Middle frontal gyrus (tissue), 1 donor: ENCODE measurements around the gene GALNT15.

Source experiments
- DNase-seq: peaks from one replicate; pipeline ENCODE4 v3.0.0-alpha.2; 2015; ENCODE audit warnings: low spot score; ENCODE audit errors: extremely low spot score

Gene GALNT15

DNA sequence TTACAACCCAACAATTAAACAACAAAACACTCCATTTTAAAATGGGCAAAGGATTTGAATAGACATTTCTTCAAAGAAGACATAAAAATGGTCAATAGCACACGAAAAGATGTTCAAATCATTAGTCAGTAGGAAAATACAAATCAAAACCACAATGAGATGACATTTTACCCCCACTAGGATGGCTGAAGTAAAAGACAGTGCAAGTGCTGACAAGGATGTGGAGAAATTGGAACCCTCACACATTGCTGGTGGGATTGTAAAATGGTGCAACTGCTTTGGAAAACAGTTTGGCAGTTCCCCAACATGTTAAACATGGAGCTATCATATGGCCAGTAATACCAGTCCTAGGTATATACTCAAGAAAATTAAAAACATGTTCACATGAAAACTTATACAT lies 11.6 kb downstream of the GALNT15 start:
- DNase-seq = no peak

DNA sequence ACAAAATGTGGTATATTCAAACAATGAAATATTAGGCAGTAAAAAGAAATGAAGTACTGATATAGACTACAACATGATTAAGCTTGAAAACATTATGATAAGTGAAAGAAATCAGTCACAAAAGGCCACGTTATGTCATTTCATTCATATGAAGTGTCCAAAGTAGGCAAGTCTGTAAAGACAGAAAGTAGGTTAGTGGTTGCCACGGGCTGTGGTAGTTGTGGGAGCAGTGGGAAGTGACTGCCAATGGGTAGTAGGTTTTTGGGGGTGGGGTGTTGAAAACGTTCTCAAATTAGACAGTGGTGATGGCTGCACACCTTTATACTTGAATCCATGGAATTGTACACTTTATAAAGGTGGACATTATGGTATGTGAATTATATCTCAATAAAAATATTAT lies 12.1 kb downstream of the GALNT15 start:
- DNase-seq = no peak

DNA sequence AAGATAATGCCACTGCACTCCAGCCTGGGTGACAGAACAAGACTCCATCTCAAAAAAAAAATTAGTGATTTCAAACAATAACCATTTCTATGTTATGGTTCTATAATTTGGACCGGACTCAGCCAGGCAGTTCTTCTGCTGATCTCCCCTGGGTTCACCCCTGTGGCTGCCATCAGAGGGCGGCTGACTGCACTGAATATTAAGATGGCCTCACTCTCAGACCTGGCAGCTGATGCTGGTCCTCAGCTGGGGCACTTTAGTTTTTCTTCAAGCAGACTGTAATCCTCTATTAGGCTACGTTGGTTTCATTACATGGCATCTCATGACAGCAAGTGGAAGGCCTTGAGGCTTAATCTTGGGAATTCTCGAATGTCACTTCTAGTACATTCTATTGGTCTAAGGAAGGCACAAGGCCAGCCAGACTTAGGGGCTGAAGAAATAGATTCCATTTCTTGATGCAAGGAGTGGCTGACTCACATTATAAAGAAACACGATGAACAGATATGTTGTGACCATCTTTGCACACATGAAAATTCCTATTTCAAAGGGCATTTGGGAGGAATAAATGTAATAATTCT lies 12.8 kb downstream of the GALNT15 start:
- DNase-seq = no peak

DNA sequence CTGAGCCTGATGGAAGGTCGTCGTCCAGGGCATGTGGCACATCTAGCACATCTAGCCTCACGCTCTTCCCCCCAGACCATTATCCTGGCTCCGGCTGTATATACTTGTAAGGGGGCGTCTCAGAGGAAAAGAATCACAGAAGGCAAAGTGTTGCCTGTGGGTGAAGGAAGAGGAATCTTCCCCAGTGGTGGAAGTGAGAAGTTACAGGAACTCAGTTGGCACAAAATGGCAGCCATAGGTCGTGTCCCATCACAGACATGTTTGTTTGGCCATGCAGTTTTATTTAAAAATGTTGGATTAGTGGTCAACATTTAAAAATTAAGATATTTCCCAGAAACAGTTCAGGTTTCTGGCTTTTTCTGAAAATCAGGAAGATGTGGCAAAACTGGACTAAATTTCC lies 13.6 kb downstream of the GALNT15 start:
- no peak for DNase-seq

DNA sequence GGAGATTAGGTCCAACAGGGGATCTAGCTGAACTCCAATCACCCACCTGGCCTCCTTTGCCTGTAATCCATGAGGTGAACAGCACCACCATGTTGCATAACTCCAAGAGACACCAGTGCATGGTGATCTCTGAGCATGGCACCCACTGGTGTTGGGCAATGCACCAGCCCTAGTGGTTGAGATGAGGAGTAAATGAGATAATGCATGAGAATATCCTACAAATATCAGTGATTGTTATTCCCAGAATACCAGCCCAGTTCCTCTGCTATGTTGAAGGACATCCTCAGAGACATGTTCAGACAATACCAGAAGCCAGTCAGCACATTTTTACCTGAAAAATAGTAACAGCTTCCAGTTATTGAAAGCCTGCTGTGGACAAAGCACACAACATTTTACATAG lies 14.7 kb downstream of the GALNT15 start:
- no peak for DNase-seq

DNA sequence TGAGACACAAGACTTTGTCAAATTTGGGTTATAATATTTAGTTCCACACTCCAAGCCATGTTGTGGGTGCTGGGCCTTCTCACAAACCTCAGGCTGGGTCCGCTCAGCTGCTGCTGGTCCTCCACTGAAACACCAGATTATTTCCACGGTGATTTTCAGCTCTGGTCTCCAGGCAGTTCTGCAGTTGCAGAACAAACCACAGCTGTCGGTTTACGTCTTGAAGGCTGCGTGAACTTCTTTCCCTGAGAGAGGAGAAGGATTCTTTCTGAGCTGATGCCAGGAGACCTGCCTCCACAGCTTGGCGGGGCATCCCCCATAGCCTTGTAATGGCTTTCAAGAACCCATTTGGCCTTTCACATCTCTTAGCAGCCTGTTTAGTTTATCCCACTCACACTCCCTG lies 16.2 kb downstream of the GALNT15 start:
- no peak for DNase-seq

DNA sequence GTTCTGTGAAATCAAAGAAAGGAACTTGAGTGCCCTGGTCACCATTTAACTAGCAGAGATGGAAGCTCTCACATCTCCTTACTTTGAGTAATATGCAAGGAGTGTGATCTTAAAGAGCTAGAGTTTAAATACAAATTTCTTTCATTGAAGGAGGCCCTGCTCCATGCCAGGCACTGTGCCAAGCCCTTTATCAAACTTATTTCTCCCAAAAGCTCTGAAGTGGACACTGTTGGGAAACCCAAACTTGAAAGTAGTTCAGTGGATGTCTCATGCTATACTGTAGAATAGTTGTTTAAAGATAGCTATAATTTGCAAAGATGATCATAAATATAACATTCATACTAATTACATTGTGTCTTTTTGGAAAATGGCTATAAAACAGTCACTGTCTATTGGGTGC lies 17.1 kb downstream of the GALNT15 start:
- DNase-seq = no peak

DNA sequence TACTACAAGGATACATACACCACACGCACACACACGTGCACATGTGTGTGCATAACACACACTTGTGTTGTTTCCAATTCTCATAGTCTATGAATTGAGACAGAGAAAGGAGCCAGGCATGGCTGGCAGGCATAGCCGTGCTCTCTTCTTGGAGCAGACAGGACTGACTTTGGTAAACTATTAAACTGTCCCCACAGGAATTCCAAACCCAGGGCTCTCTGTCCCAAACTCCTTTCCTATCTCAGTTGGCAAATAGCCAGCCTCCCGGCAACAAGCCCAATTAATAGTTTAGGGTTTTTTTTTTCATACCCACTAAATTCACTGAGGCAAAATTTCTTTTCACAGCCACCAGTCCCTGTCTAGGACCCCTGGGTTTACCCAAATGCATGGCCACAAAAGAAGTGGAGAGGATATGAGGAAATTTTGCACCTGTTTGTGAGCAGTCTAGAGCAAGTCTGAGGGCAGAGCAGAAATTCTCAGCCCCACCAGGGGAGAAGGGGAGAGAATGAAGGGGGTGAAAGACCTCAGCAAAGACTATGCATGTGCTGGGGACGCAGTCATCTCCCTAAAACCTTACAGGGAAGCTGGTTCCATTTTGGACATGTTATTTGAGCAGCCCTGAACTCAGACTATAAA lies 17.8 kb downstream of the GALNT15 start:
- DNase-seq = no peak

DNA sequence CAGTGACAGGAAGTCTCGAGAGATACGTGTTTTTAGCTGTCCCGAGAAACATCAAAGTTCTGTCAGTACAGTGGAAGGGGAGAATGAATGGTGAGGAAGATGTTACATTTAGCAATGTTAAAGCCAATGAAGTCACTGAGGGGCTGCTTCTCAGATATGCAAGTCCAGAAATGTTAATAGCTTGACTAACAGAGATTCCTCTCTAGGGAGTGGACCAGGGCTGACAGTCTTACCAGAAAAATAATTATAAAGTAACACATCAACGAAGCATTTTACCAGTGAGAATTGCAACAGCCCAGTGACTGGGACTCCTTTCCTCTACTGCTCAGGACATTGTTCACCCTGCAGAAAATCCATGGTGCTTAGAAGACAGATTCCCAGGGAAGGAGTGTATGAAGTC lies 23.9 kb downstream of the GALNT15 start:
- DNase-seq = no peak

DNA sequence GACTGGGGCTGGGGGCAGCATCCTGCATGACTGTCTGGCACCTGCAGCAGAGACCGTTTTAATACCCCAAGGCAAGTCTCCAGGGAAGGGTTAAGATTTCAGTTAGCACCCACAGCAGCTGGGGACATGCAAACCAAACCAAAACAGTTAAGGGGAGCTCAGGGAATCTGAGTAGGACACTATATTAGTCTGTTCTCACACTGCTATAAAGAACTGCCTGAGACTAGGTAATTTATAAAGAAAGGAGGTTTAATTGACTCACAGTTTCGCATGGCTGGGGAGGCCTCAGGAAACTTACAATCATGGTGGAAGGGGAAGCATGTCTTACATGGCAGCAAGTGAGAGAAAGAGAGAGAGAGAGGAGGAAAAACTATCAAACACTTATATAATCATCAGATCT lies 25.3 kb downstream of the GALNT15 start:
- no peak for DNase-seq

DNA sequence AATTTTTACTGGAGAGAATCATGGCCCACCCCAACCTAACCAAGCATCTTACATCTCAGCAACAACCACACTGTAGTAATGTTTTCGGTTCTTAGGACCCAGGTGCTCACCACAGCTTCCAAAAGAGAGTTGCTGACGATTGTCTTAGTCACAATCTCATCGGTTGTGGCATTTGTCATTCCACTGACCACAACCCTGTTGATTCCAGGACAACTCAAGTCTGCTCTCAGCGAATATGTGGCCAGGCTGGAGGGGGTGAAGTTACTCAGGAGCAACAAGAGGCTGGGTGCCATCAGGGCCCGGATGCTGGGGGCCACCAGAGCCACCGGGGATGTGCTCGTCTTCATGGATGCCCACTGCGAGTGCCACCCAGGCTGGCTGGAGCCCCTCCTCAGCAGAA lies 25.9 kb downstream of the GALNT15 start:
- no peak for DNase-seq

DNA sequence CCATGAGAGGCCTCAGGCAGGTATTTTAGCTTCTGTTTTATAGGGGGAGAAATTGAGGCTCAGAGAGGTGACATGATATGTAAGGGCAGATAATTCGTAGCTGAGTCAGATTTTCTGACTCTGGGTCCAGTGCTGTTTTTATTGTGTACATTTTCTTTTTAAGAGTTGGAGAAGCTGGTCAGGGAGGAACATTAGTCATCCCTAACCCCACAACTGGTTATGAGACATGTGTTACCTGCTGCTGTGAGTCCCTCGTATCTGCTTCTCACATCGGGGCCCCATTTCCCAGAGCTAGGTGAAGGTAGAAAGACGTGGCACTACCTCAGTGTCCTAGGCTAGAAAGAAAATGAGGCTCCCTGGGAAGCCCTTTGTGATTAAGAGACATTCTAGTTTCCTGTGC lies 28.6 kb downstream of the GALNT15 start:
- DNase-seq = no peak

DNA sequence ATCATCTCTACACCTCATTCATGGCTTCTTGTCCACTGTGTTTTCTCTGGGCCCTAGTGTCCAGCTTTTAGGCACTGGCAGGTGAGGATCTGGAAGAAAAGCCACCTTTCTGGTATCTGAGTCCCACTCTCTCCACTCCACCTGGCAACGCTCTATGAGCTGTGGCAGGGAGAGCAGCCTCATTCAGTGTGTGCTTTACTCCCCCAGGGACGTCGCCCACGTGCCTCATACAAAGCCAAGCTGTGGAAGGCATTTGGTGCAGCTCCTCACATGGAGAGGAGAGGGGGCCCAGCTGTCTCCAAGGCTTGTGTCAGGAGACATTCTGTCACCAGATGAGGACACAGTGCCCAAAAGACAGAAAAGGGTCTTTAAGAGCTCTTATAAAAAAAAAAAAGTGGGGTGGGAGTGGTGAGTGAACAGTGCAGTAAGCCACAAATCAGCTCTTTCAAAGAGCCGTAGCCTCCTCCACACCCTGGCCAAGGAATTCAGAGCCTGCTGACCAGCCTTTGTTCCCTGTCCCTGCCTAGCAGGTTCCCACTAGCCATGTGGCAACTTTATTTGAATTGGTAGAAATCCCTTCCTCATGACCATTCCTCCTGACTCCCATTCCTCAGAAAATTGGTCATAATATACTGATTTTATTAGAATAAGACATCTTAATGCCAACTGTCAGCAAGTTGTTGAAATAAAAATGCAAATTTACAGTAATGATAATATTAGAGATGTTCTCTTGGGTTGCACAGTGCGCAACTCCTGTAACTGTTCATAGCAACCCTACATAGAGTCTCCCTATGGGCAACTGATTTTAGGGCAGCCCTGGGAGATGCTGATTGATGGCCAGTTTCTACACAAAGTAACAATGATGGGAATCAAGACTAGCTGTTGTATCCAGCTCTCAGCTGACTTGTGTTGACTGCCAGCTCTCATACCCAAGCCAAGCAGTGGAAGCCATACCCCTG lies 29.5 kb downstream of the GALNT15 start:
- no peak for DNase-seq

DNA sequence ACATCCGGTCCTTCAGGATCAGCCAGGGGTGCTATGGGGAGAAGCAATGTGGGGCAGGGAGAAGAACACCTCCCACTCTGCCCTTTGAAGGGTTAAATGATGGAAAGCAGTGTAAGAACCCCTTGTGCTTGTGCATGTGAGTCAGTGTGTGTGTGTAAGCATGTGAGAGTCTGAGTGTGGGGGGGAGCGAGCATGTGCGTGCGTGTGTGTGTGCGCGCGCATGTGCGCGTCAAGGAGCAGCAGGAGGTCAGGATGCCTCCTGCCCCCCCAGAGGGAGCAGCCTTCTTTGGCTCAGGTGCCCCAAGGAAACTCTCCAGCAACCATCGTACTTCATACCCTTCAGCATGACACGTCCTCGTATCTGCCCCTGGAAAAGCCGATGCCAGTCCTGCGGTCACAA lies 30.3 kb downstream of the GALNT15 start:
- no peak for DNase-seq

DNA sequence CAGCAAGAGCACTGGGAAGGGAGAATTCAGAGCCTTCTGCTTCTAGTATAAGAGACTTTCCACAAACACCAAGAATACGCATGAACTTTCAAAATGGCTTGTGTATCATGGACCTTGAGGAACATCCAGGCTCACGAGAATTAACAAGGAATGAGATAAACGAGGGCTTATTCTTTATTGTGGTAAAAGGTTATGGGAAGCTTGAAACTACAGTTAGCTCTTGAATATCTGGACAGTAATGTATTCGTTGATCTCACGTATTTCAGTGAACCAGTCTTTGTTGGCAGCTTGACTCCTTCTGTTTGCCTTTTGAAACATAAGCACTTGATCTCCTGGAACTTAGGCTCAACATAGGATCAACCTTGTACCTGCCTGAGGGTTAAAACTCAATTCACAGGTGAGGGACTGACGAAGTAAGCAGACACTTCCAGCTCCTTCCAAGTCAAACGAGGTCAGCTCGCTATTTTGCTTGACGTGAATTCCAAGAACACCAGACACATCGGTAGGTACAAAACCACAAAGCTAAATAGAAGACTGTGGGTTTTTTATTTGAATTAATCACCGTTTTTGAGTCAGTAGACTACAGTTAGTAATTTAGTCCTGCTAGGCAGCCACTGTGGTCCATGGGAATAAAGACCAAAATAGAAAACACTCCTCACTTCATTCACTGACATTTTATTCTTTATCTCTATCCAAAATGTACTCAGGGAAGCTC lies 30.8 kb downstream of the GALNT15 start:
- no peak for DNase-seq

DNA sequence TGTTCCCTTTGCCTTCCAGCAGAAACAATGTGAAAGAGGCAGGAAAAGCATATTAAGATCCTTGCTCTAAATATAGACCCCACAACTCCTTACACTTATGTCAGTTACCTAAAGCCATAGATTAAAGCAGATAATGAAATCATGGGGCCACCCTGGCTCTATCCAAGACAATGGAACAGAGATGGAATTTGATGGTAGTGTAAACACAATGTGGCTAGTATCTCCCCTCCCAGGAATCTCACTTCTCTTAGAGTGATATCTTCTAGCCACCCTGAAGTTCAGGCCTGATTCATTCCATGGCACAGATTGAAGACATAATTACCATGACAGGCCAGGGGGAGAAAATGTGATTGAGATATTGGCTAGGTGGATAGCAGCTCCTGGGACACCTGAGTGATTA lies 32.6 kb downstream of the GALNT15 start:
- no peak for DNase-seq

DNA sequence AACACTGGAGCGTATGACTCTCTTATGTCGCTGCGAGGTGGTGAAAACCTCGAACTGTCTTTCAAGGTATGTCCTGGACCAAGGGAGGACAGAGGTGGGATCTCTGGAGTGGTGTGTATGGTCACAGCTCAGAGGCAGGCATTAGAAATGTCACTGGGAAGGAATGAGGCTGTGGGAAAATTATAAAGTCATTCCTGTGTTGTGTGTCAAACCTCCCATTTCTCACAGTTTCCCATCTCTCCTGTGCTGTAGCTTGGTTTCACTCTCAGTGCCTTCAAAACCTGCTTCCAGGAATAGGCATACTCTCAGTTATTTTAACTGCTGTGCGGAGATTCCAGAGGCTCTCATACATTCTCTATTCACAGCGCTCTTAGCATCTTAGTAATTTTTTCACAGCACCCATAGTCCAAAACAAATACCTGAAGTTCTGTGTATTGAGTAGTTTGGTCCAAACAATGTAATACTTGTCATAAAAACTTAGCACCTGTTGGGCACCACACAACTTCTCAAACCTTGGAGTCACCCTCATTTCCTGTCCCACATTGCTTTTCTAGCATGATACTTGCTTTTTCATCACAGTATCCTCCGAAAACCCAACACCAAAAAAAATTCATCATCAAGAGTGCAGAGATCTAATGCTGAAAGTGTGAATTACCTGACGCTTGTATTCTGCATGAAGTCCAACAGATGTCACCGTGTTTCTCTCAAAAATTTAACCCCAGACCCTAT lies 36.9 kb downstream of the GALNT15 start:
- no peak for DNase-seq

DNA sequence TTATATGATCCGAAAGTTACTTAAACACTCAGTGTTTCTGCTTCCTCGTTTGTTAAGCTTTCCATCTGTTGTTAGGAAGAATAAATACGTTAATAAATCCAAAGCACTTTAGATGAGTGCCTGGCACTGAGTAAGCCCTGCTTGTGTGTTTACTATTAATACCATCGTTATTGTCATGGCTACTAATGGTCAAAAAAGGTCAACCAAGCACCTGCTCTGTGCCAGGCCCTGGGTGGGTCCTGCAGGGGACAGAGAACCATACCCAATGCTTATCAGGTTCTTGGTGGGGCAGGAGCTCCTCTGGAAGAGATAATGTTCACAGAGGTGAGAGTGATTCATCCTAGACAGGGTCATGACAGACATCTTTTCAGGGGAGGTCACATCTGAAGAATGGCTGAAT lies 39.9 kb downstream of the GALNT15 start:
- no peak for DNase-seq

DNA sequence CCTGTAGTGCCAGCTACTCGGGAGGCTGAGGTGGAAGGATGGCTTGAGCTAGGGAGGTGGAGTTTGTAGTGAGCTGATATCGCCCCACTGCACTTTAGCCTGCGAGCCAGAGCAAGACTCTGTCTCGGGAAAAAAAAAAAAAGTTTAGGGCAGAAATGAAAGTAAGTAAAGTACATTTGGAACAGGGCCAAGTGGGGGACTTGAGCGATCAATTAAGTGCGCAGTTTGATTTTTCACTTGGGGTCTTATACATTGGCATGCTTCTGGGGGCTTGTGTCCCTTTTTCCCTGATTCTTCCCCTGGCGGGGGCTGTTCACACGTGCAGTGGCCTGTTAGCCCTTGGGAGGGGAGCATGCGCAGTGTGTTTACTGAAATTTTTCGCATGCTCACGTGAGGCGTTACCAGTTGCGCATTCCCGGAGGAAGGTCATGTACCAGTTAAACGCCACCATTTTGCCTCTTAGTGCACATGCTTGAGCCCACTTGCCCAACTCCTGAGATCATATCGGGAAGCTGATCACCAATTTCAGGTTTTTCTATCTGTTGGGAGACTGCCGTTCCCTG lies 42.0 kb downstream of the GALNT15 start:
- DNase-seq = no peak

DNA sequence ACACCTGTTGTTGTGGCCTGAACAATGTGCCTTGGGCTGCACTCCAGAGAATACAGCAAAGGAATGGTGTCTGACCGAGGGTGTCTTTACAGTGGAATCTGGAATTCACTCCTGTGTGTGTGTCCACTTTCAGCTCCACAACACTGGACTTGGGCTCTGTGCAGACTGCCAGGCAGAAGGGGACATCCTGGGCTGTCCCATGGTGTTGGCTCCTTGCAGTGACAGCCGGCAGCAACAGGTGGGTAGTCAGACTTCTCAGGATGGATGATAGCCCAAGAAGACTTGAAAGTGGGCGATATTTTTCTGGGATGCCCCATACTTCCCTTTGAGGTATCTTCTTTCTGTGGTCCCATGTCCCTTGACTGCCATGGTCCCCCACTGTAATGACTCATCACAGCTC lies 45.3 kb downstream of the GALNT15 start:
- no peak for DNase-seq

DNA sequence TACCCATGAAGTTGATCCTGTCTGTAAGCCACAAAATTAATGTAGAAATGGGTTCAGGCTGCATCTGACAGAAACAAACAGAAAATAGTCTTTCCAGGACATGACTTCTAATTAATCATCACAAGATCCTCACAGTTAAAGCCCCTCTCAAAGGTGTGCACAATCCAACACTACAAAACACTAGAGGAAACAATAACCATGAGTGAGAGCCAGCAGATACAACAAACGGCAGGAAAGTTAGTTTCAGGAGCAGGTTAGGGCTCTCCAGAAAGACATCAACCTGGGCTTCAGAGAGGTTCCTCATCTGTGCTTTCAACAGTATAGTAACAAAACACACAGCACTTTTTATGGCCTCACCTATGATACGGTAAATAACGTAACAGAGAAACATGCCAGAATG lies 47.5 kb downstream of the GALNT15 start:
- DNase-seq = no peak
